ENCODE data around the gene STRN4. TPM values are rescaled to one million over a fixed set of nuclear protein-coding genes. Genes with fewer than 3 reads are reported as not detected.

Gene STRN4
- total RNA-seq, 1 experiment from 2014 or later = 143 TPM

DNA sequence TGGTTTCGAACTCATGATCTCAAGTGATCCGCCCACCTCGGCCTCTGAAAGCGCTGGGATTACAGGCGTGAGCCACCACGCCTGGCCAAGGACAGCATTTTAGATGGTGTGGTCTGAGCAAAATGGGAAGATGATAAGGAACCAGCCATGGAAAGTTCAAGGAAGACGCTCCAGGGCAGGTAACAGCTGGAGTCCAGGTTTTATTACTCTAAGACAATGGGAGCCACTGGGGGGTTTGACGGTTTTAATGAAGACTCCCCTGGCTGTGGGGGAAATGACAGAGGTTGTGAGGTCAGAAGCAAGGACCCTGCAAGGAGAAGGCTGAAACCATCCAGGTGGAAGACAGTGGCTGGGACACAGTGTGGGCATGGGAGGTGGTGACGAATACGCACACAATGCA lies 50.2 kb downstream of the STRN4 start:
- no peak overlapping the region for H4K5ac ChIP-seq (ENCODE audit: insufficient read length, low read depth, low read length)
- H2BK120ac ChIP-seq (ENCODE audit: low read depth, low read length, poor library complexity, severe bottlenecking) = no peak overlapping the region
- H3K4me2 ChIP-seq (ENCODE audit: insufficient read depth, insufficient read length, low read length) = no peak overlapping the region
- no peaks in the 10 kb centered on the region; the same call in 1 of the 2 replicates for H3K27me3 Mint-ChIP-seq (ENCODE audit: low read depth)
- H2BK5ac ChIP-seq (ENCODE audit: insufficient read length, low read length) = no peak overlapping the region
- H3K14ac ChIP-seq (ENCODE audit: insufficient read depth, low read length) = no peak overlapping the region
- no peak overlapping the region for H4K91ac ChIP-seq (ENCODE audit: insufficient read length, low read depth, low read length)
- no peak overlapping the region for H4K8ac ChIP-seq (replicated peaks; ENCODE audit: insufficient read length, low read depth, low read length)
- H3K56ac ChIP-seq (ENCODE audit: insufficient read length, low read depth, low read length) = no peak overlapping the region
- no peak overlapping the region for H2AFZ ChIP-seq (ENCODE audit: low read length)
- H3K4me3 Mint-ChIP-seq = no peak overlapping the region
- no peaks in the 10 kb centered on the region for H3K79me1 ChIP-seq (ENCODE audit: insufficient read depth, low read depth, low read length, poor library complexity, severe bottlenecking)
- no peak for DNase-seq
- H3K79me2 ChIP-seq (ENCODE audit: insufficient read depth, low read length) = no peaks in the 10 kb centered on the region
- H3K27ac Mint-ChIP-seq = peak overlapping the region in 2 of 3 experiments; percentile 49 to 77; a peak in 1 of 7 replicates
- H3K4me1 Mint-ChIP-seq = peaks cover 7 to 17% of the 10 kb centered on the region in 2 experiments
- no peak overlapping the region for H3K18ac ChIP-seq (ENCODE audit: insufficient read length, low read depth, low read length)
- no peaks in the 10 kb centered on the region for H4K20me1 ChIP-seq (ENCODE audit: control insufficient read depth, insufficient read depth, insufficient read length)
- no peak overlapping the region for H3K4ac ChIP-seq (ENCODE audit: low read depth, low read length)
- no peak overlapping the region for H2BK15ac ChIP-seq (ENCODE audit: low read depth, low read length)
- no peaks in the 10 kb centered on the region for H3K4me1 ChIP-seq (ENCODE audit: insufficient read depth, low read length)
- H3K27me3 ChIP-seq (ENCODE audit: insufficient read depth, low read length) = no peaks in the 10 kb centered on the region
- peaks cover 61 to 85% (median 84%) of the 10 kb centered on the region in 3 experiments for H3K36me3 Mint-ChIP-seq (ENCODE audit: insufficient read depth in 1 of 3, low read depth in 3 of 3)
- H3K9me3 Mint-ChIP-seq = no peaks in the 10 kb centered on the region; a peak in 1 of 5 replicates
- H2BK20ac ChIP-seq (ENCODE audit: low read depth, low read length, poor library complexity, severe bottlenecking) = no peak overlapping the region
- H3K9ac ChIP-seq (ENCODE audit: extremely low read depth, insufficient read length, low read length) = no peak overlapping the region
- no peak overlapping the region for H3K27ac ChIP-seq (ENCODE audit: insufficient read length, low read depth, low read length)
- TF ChIP-seq, protein P1, sequence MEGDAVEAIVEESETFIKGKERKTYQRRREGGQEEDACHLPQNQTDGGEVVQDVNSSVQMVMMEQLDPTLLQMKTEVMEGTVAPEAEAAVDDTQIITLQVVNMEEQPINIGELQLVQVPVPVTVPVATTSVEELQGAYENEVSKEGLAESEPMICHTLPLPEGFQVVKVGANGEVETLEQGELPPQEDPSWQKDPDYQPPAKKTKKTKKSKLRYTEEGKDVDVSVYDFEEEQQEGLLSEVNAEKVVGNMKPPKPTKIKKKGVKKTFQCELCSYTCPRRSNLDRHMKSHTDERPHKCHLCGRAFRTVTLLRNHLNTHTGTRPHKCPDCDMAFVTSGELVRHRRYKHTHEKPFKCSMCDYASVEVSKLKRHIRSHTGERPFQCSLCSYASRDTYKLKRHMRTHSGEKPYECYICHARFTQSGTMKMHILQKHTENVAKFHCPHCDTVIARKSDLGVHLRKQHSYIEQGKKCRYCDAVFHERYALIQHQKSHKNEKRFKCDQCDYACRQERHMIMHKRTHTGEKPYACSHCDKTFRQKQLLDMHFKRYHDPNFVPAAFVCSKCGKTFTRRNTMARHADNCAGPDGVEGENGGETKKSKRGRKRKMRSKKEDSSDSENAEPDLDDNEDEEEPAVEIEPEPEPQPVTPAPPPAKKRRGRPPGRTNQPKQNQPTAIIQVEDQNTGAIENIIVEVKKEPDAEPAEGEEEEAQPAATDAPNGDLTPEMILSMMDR (conservative IDR thresholded peaks at IDR 0.05) = no peak
- no peak overlapping the region for H3K23ac ChIP-seq (ENCODE audit: insufficient read length, low read depth, low read length)
- no peaks in the 10 kb centered on the region for H3K9me3 ChIP-seq (ENCODE audit: control insufficient read depth, low read depth, low read length)
- H3K23me2 ChIP-seq (ENCODE audit: insufficient read length, low read depth, low read length, poor library complexity, severe bottlenecking) = no peaks in the 10 kb centered on the region
- H2BK12ac ChIP-seq (ENCODE audit: insufficient read length, low read depth, low read length) = no peak overlapping the region
- no peak overlapping the region for H3T11ph ChIP-seq (ENCODE audit: low read length)
- no peak overlapping the region for H2AK5ac ChIP-seq (ENCODE audit: insufficient read length, low read length)
- no CpG with 5 or more reads among the region's 10 CpGs for WGBS (ENCODE audit: extremely low coverage, insufficient read length, low lambda C conversion rate)
